ENCODE measurements around the gene ADAMTS13. TPM values are rescaled to one million over a fixed set of nuclear protein-coding genes. Genes with fewer than 3 reads are reported as not detected.

Gene ADAMTS13
- total and polyA plus RNA-seq, 4 donors: 6.5 to 13.3 (median 10.4) TPM

GRCh38 chr9:133419005-133419404 is 3.2 kb upstream of the ADAMTS13 start:
- no peak for DNase-seq (ENCODE audit: low spot score)
- H3K36me3 ChIP-seq (ENCODE audit: control insufficient read depth in 4 of 4, insufficient read depth in 3 of 4, low read depth in 1 of 4, low read length in 3 of 4): peaks cover 0 to 6% (median 4%) of the 10 kb centered on the region in 4 donors
- no peaks in the 10 kb centered on the region for H3K9me3 ChIP-seq (ENCODE audit: control insufficient read depth in 4 of 4, low read length in 3 of 4)
- no peak overlapping the region for H3K4me3 ChIP-seq (ENCODE audit: low read depth in 1 of 3, low read length in 3 of 3)
- TF ChIP-seq SP1 (IDR thresholded peaks at IDR 0.05) (no peak), HNF4G (IDR thresholded peaks at IDR 0.05) (no peak), GABPA (IDR thresholded peaks at IDR 0.05 in 1 of 2, conservative IDR thresholded peaks at IDR 0.05 in 1 of 2) (no peak), HNF4A (conservative IDR thresholded peaks at IDR 0.05) (no peak), REST (IDR thresholded peaks at IDR 0.05) (no peak), TAF1 (conservative IDR thresholded peaks at IDR 0.05) (no peak), JUND (IDR thresholded peaks at IDR 0.05) (no peak)
- no peaks in the 10 kb centered on the region for H3K27me3 ChIP-seq (ENCODE audit: control insufficient read depth in 4 of 4, insufficient read depth in 4 of 4, low read length in 3 of 4)
- no peak overlapping the region for H3K27ac ChIP-seq (ENCODE audit: low read depth in 1 of 2, low read length in 2 of 2)
- 75% methylated on average over 13 of the region's 13 CpGs for WGBS
- peaks cover 5 to 25% (median 20%) of the 10 kb centered on the region in 4 donors for H3K4me1 ChIP-seq (ENCODE audit: control insufficient read depth in 4 of 4, insufficient read depth in 4 of 4, low read length in 3 of 4)
- no peak overlapping the region for H3K9ac ChIP-seq (ENCODE audit: low read depth in 1 of 2, low read length in 2 of 2)

GRCh38 chr9:133420392-133420827 is 1.8 kb upstream of the ADAMTS13 start:
- Histone ChIP-seq H3K4me1 (ENCODE audit: control insufficient read depth in 4 of 4, insufficient read depth in 4 of 4, low read length in 3 of 4) (peaks cover 5 to 25% (median 20%) of the 10 kb centered on the region in 4 donors), H3K27ac (ENCODE audit: low read depth in 1 of 2, low read length in 2 of 2) (no peak overlapping the region)
- TF ChIP-seq TAF1 (conservative IDR thresholded peaks at IDR 0.05) (no peak), GABPA (IDR thresholded peaks at IDR 0.05 in 1 of 2, conservative IDR thresholded peaks at IDR 0.05 in 1 of 2) (no peak), NR2F2 (IDR thresholded peaks at IDR 0.05) (no peak), HNF4G (IDR thresholded peaks at IDR 0.05) (no peak), ATF3 (IDR thresholded peaks at IDR 0.05) (no peak), HNF4A (conservative IDR thresholded peaks at IDR 0.05) (no peak), RAD21 (IDR thresholded peaks at IDR 0.05) (no peak), MAX (IDR thresholded peaks at IDR 0.05) (no peak), ZBTB33 (IDR thresholded peaks at IDR 0.05) (no peak), REST (IDR thresholded peaks at IDR 0.05) (no peak)

More at GRCh38 chr9:133420392-133420827, 1.8 kb upstream of the ADAMTS13 start:
- WGBS: 76% methylated on average over 5 of the region's 5 CpGs
- H3K36me3 ChIP-seq (ENCODE audit: control insufficient read depth in 4 of 4, insufficient read depth in 3 of 4, low read depth in 1 of 4, low read length in 3 of 4): no peaks in the 10 kb centered on the region
- no peak overlapping the region for H3K4me3 ChIP-seq (ENCODE audit: low read depth in 1 of 3, low read length in 3 of 3)
- H3K9me3 ChIP-seq (ENCODE audit: control insufficient read depth in 4 of 4, low read length in 3 of 4): no peaks in the 10 kb centered on the region
- no peak overlapping the region for H3K9ac ChIP-seq (ENCODE audit: low read depth in 1 of 2, low read length in 2 of 2)
- H3K27me3 ChIP-seq (ENCODE audit: control insufficient read depth in 4 of 4, insufficient read depth in 4 of 4, low read length in 3 of 4): no peaks in the 10 kb centered on the region
- DNase-seq (ENCODE audit: low spot score): no peak

Measured in liver (tissue), 9 donors.